Measurements from ENCODE around the gene HADHB.

Gene HADHB

DNA sequence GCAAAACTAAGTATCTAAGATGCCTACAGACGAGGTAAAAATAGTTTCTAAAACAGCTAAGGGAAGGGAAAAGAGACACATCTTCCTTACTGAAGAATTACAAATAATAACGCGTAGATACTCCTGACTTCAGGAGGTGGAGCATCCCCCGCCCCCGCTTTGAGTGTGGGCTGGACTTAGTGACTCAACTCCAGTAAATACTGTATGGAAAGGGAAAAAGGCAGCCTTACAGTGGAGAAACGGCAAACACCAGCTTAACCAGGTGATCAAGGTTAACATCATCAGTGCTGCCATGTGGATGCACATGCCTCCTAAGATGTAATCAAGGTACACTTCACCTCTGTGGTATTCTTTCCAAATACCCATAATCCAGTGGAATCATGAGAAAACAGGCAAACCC lies 47.9 kb downstream of the HADHB start:
- peaks cover 7% of the 10 kb centered on the region for H3K4me1 Mint-ChIP-seq
- H3K27me3 Mint-ChIP-seq (ENCODE audit: low read depth, poor library complexity), result peaks cover 3% of the 10 kb centered on the region
- no peak overlapping the region for H3K4me3 Mint-ChIP-seq
- H3K36me3 Mint-ChIP-seq (ENCODE audit: low read depth), result peaks cover 8% of the 10 kb centered on the region
- H3K9me3 Mint-ChIP-seq, result no peaks in the 10 kb centered on the region
- TF ChIP-seq, protein P1, sequence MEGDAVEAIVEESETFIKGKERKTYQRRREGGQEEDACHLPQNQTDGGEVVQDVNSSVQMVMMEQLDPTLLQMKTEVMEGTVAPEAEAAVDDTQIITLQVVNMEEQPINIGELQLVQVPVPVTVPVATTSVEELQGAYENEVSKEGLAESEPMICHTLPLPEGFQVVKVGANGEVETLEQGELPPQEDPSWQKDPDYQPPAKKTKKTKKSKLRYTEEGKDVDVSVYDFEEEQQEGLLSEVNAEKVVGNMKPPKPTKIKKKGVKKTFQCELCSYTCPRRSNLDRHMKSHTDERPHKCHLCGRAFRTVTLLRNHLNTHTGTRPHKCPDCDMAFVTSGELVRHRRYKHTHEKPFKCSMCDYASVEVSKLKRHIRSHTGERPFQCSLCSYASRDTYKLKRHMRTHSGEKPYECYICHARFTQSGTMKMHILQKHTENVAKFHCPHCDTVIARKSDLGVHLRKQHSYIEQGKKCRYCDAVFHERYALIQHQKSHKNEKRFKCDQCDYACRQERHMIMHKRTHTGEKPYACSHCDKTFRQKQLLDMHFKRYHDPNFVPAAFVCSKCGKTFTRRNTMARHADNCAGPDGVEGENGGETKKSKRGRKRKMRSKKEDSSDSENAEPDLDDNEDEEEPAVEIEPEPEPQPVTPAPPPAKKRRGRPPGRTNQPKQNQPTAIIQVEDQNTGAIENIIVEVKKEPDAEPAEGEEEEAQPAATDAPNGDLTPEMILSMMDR (IDR thresholded peaks at IDR 0.05), result no peak
- peak overlapping the region; percentile 29 for H3K27ac Mint-ChIP-seq
- DNase-seq, result no peak

DNA sequence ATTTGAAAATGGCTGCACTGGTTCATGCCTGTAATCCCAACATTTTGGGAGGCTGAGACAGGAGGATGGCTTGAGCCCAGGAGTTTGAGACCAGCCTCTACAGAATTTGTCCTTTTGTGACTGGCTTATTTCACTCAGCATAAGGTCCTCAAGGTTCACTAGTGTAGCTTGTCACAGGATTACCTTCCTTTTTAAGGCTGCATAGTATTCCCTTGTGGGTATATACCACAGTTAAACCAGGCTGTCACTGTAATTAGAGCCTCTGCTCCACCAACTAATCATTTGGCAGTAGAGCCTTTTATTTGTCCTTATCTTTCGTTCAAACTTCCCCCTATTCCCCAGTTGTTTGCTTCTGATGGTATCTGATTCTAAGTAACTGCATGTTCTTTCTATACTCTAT lies 50.8 kb downstream of the HADHB start:
- TF ChIP-seq, protein P1 (IDR thresholded peaks at IDR 0.05), result no peak
- DNase-seq, result no peak
- no peak overlapping the region for H3K27ac Mint-ChIP-seq
- no peaks in the 10 kb centered on the region for H3K9me3 Mint-ChIP-seq
- peaks cover 3% of the 10 kb centered on the region for H3K27me3 Mint-ChIP-seq (ENCODE audit: low read depth, poor library complexity)
- peaks cover 7% of the 10 kb centered on the region for H3K4me1 Mint-ChIP-seq
- H3K36me3 Mint-ChIP-seq (ENCODE audit: low read depth), result no peaks in the 10 kb centered on the region
- no peak overlapping the region for H3K4me3 Mint-ChIP-seq

DNA sequence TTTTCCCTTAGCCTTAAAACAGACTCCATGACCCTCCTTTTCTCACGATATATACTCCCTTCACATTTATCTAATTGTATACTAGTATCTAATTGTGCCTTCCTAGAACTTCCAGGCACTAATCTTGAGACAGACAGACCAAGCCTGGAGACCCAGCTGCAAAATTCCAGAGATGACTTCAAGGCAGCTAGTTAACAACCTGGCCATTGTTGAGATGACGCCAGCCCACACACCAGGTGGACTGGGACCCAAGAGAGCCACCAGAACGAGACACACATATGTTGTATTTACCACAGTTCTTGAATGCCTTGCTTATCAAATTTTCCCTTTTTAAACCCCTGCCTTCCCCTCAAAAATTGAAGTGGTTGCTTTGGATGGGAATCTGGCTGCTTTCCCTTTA lies 52.3 kb downstream of the HADHB start:
- Mint-ChIP-seq H3K9me3 (no peaks in the 10 kb centered on the region), H3K4me3 (no peak overlapping the region), H3K4me1 (peaks cover 7% of the 10 kb centered on the region), H3K27ac (no peak overlapping the region), H3K27me3 (ENCODE audit: low read depth, poor library complexity) (peaks cover 12% of the 10 kb centered on the region), H3K36me3 (ENCODE audit: low read depth) (no peaks in the 10 kb centered on the region)
- no peak for DNase-seq
- TF ChIP-seq, protein P1 (IDR thresholded peaks at IDR 0.05), result no peak

DNA sequence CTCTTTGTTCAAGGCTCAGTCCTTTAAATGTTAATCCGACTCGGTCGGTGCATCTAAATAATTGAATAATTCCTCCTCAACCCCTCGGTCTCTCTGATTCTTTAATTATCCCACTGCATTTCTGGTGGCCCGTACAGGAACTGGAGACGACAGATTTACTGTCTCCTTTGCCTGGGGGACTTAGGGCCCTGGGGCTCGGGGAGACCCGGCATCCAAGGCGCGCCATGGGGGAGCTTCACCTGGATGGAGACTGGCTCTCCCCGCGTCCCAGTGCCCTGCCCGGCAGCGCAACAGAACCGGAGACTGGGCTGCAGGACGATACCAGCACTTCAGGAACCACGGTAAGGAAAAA lies 53.5 kb downstream of the HADHB start:
- H3K4me1 Mint-ChIP-seq, result peaks cover 7% of the 10 kb centered on the region
- no peak for DNase-seq
- no peaks in the 10 kb centered on the region for H3K9me3 Mint-ChIP-seq
- H3K27me3 Mint-ChIP-seq (ENCODE audit: low read depth, poor library complexity), result peaks cover 12% of the 10 kb centered on the region
- H3K27ac Mint-ChIP-seq, result no peak overlapping the region
- H3K4me3 Mint-ChIP-seq, result no peak overlapping the region
- H3K36me3 Mint-ChIP-seq (ENCODE audit: low read depth), result no peaks in the 10 kb centered on the region
- TF ChIP-seq, protein P1 (IDR thresholded peaks at IDR 0.05), result no peak

DNA sequence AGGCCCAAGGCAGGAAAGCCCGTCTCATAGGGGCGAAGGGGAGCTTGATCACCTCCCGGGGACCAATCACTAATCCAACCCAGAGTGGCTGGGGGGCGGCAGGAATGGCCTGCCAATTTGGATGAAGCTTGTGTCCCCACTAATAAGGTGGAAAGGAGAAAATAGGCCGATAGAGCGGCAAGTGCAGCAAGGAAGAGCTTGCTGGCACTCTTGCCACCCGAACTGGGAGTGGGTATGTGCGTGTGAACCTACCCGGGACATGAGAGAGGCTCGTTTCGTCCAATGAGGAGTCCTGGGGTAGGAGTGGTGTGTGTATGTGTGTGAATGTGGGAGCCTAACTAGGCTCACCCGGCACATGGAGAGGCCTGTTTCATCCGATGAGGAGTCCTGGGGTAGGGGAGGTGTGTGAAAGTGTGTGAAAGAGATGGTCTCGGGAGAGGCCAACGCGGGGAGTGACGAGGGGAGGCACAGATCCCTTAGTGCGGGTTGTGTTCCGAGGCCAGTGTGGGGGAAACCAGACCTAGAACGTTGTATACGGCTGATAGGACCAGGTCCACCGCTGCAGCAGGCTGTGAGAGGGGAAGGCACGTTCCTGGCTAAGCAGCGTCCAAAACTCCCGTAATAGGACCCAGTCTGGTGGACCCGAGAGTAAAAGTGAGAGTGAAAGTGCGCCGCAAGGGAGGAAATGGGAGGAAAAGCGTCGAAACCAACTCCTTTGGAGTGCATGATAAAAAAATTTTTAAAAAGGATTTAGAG lies 54.1 kb downstream of the HADHB start:
- peaks cover 7% of the 10 kb centered on the region for H3K4me1 Mint-ChIP-seq
- no peak overlapping the region for H3K4me3 Mint-ChIP-seq
- H3K27ac Mint-ChIP-seq, result no peak overlapping the region
- DNase-seq, result peak; percentile 34
- no peaks in the 10 kb centered on the region for H3K36me3 Mint-ChIP-seq (ENCODE audit: low read depth)
- TF ChIP-seq, protein P1 (IDR thresholded peaks at IDR 0.05), result no peak
- H3K27me3 Mint-ChIP-seq (ENCODE audit: low read depth, poor library complexity), result peaks cover 14% of the 10 kb centered on the region
- H3K9me3 Mint-ChIP-seq, result no peaks in the 10 kb centered on the region

DNA sequence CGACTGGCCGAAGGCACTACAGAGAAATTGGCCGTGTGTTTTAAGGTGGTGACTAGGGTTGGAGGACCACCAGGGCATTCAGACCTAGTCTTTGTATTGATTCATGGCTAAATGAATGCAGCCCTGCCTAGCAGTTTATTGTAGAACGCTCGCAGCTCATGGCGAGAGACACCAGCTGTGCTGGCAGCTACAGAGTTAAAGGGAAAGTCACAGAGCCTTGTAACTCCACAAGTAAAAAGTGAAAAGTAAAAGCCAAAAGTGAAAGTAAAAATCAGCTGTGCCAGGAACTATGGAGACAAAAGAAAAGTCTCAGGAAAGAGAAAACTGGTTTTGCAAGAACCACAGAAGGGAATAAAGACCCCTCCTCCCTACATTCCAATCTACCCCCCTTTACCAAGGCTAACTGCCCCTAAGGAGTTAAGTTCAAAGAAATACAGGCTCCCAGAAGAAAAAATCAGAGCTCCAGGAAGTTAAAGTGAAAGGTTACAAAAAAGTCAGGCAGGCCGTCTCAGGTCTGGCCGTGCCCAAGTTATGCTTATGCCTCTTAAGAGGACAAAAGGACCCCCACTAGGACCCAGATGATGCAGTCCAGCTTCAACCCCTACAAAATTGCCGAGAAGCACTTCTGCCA lies 54.8 kb downstream of the HADHB start:
- no peak overlapping the region for H3K27ac Mint-ChIP-seq
- H3K27me3 Mint-ChIP-seq (ENCODE audit: low read depth, poor library complexity), result peaks cover 11% of the 10 kb centered on the region
- no peak overlapping the region for H3K4me3 Mint-ChIP-seq
- H3K9me3 Mint-ChIP-seq, result no peaks in the 10 kb centered on the region
- H3K36me3 Mint-ChIP-seq (ENCODE audit: low read depth), result no peaks in the 10 kb centered on the region
- TF ChIP-seq, protein P1 (IDR thresholded peaks at IDR 0.05), result no peak
- peaks cover 12% of the 10 kb centered on the region for H3K4me1 Mint-ChIP-seq
- peak; percentile 26 for DNase-seq
